Measurements from ENCODE around the gene CXorf49.

DNA sequence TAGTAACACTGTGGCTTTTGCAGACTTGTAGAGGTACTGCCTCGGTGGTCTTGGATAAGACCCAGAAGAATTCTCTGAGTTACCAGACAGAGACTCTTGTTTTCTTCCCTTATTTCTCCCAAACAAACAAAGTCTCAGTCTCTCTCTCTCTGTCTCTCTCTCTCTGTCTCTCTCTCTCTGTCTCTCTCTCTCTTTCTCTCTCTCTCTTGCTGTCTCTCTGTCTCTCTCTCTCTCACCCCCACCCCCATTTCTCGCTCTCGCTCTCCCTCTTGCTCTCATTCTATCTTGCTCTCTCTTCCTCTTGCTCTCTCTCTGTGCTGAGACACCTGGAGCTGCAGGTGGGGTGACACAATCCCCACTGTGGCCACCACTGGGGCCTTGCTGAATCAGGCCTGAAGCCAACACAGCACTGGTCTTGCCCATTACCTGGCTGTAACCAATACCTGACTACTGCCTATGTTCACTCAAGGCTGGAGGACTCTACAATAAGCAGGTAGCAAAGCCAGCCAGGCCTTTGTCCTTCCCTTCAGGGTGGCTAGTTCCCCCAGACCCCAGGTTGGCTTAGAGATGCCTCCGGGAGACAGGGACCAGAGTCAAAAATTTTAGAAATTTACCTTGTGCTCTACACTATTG lies 38.4 kb downstream of the CXorf49 start:
- TF ChIP-seq, protein P1, sequence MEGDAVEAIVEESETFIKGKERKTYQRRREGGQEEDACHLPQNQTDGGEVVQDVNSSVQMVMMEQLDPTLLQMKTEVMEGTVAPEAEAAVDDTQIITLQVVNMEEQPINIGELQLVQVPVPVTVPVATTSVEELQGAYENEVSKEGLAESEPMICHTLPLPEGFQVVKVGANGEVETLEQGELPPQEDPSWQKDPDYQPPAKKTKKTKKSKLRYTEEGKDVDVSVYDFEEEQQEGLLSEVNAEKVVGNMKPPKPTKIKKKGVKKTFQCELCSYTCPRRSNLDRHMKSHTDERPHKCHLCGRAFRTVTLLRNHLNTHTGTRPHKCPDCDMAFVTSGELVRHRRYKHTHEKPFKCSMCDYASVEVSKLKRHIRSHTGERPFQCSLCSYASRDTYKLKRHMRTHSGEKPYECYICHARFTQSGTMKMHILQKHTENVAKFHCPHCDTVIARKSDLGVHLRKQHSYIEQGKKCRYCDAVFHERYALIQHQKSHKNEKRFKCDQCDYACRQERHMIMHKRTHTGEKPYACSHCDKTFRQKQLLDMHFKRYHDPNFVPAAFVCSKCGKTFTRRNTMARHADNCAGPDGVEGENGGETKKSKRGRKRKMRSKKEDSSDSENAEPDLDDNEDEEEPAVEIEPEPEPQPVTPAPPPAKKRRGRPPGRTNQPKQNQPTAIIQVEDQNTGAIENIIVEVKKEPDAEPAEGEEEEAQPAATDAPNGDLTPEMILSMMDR (IDR thresholded peaks at IDR 0.05) = no peak
- TF ChIP-seq POLR2A (IDR thresholded peaks at IDR 0.05) = no peak
